Nephron (organoid): Measurements from ENCODE around the gene KLRD1.

Experiments
- H3K27ac Mint-ChIP-seq, 3 experiments: 2 replicates each; pipeline ENCODE4 v1.8.0; 2020; ENCODE audit warnings: mixed read lengths in 3 of 3, mild to moderate bottlenecking in 2 of 3, moderate library complexity in 1 of 3
- H3K27me3 Mint-ChIP-seq: 2 replicates; pipeline ENCODE4 v1.8.0; 2021; ENCODE audit warnings: low read depth, mild to moderate bottlenecking, moderate library complexity, mixed read lengths
- H3K36me3 Mint-ChIP-seq: 2 replicates; pipeline ENCODE4 v1.8.0; 2020; ENCODE audit warnings: low read depth, mixed read lengths
- H3K4me1 Mint-ChIP-seq: 2 replicates; pipeline ENCODE4 v1.8.0; 2020; ENCODE audit warnings: mixed read lengths
- H3K4me3 Mint-ChIP-seq, 3 experiments: 2 replicates each; pipeline ENCODE4 v1.8.0; 2020; ENCODE audit warnings: mild to moderate bottlenecking in 3 of 3, mixed read lengths in 3 of 3, moderate library complexity in 2 of 3
- H3K9me3 Mint-ChIP-seq: 2 replicates; pipeline ENCODE4 v1.8.0; 2020; ENCODE audit warnings: mixed read lengths
- TF ChIP-seq, protein P1 (sequence below), 3 experiments: fragments of 200-600 bp; sonication (generic); IDR thresholded peaks; one replicate each; pipeline ENCODE4 v1.5.0; 2021; ENCODE audit warnings: antibody characterized with exemption in 3 of 3; ENCODE audit not compliant: unreplicated experiment in 3 of 3

KLRD1 gene

DNA sequence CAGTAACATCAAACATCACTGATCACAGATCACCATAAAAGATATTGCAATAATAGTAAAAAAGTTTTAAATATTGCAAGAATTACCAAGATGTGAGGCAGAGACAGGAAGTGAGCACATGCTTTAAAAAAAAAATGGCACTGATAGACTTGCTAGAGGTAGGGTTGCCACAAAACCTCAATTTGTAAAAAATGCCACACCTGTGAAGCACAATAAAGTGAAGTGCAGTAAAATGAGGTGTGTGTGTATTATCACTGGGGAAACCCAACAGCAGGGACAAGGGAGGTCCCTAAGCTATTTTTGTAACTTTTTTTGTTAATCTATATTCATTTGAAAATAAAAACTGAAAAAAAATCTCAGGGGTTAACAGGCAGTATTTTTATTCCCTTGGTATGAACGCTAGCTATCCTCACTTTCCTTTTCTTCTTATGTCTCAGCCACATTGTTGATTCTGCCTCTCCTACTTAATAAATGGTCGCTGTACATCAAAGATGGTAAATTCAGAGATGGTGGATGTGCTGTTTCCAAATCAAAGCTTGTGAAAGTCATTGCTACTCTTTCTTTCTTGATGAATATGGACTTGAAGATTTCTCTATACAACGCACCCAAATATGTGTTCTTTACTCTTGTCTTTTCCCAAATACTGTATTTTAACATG, 14.0 kb upstream of the KLRD1 start:
- no peaks in the 10 kb centered on the region for H3K27me3 Mint-ChIP-seq
- no peak overlapping the region for H3K27ac Mint-ChIP-seq
- no peak overlapping the region for H3K4me3 Mint-ChIP-seq
- no peaks in the 10 kb centered on the region for H3K4me1 Mint-ChIP-seq
- H3K36me3 Mint-ChIP-seq = no peaks in the 10 kb centered on the region
- TF ChIP-seq, protein P1, sequence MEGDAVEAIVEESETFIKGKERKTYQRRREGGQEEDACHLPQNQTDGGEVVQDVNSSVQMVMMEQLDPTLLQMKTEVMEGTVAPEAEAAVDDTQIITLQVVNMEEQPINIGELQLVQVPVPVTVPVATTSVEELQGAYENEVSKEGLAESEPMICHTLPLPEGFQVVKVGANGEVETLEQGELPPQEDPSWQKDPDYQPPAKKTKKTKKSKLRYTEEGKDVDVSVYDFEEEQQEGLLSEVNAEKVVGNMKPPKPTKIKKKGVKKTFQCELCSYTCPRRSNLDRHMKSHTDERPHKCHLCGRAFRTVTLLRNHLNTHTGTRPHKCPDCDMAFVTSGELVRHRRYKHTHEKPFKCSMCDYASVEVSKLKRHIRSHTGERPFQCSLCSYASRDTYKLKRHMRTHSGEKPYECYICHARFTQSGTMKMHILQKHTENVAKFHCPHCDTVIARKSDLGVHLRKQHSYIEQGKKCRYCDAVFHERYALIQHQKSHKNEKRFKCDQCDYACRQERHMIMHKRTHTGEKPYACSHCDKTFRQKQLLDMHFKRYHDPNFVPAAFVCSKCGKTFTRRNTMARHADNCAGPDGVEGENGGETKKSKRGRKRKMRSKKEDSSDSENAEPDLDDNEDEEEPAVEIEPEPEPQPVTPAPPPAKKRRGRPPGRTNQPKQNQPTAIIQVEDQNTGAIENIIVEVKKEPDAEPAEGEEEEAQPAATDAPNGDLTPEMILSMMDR (IDR thresholded peaks at IDR 0.05; ENCODE audit: unreplicated experiment in 3 of 3) = no peak
- H3K9me3 Mint-ChIP-seq = no peaks in the 10 kb centered on the region

- H3K4me3 Mint-ChIP-seq = no peak overlapping the region
- H3K4me1 Mint-ChIP-seq = no peaks in the 10 kb centered on the region
- no peaks in the 10 kb centered on the region for H3K27me3 Mint-ChIP-seq
- no peaks in the 10 kb centered on the region for H3K9me3 Mint-ChIP-seq
- H3K36me3 Mint-ChIP-seq = no peaks in the 10 kb centered on the region
- no peak overlapping the region for H3K27ac Mint-ChIP-seq
- TF ChIP-seq, protein P1 (IDR thresholded peaks at IDR 0.05; ENCODE audit: unreplicated experiment in 3 of 3) = no peak
These were observed 6.6 kb upstream of the KLRD1 start for GRCh38 chr12:10301103-10301502.

- TF ChIP-seq, protein P1 (IDR thresholded peaks at IDR 0.05; ENCODE audit: unreplicated experiment in 3 of 3) = no peak
- H3K9me3 Mint-ChIP-seq = no peaks in the 10 kb centered on the region
These were observed 3.5 kb upstream of the KLRD1 start for GRCh38 chr12:10304161-10304574.

GRCh38 chr12:10305411-10305810, 2.3 kb upstream of the KLRD1 start:
- H3K27ac Mint-ChIP-seq = no peak overlapping the region
- H3K4me3 Mint-ChIP-seq = no peak overlapping the region
- no peaks in the 10 kb centered on the region for H3K27me3 Mint-ChIP-seq
- no peaks in the 10 kb centered on the region for H3K9me3 Mint-ChIP-seq
- H3K4me1 Mint-ChIP-seq = no peaks in the 10 kb centered on the region
- TF ChIP-seq, protein P1 (IDR thresholded peaks at IDR 0.05; ENCODE audit: unreplicated experiment in 3 of 3) = no peak
- H3K36me3 Mint-ChIP-seq = no peaks in the 10 kb centered on the region

More at GRCh38 chr12:10304161-10304574, 3.5 kb upstream of the KLRD1 start:
- no peak overlapping the region for H3K27ac Mint-ChIP-seq
- no peak overlapping the region for H3K4me3 Mint-ChIP-seq
- no peaks in the 10 kb centered on the region for H3K4me1 Mint-ChIP-seq
- H3K27me3 Mint-ChIP-seq = no peaks in the 10 kb centered on the region
- no peaks in the 10 kb centered on the region for H3K36me3 Mint-ChIP-seq

DNA sequence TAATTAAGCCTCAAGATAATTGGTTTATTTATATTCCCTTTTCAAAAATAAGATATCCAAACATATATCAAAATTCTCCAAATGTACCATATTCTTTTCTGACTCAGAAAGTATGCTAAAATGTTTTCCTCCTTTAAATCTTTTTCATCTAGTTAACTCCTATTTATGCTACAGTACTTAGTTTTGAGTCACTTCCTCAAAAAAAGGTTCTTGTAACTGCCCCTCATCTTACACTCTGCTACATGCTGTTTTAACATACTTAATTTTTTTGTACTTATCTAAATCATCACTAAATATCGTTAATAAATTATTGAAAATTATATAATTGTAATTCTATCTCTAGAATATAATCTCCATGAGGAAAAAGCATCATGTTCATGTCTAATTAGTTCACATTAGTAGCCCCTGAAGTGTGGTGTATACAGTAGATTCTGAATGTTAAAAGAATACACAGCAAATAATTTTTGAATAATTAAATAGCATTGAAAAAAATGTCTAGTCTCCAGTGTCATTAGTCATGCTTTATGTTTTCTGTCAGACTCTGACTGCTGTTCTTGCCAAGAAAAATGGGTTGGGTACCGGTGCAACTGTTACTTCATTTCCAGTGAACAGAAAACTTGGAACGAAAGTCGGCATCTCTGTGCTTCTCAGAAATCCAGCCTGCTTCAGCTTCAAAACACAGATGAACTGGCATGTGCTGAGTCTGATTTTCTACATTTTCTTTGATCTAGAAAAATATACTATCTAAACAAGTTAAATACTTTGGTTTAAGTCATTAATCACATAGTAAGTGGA, 3.5 kb downstream of the KLRD1 start:
- no peaks in the 10 kb centered on the region for H3K27me3 Mint-ChIP-seq
- H3K27ac Mint-ChIP-seq = no peak overlapping the region
- H3K4me3 Mint-ChIP-seq = no peak overlapping the region
- TF ChIP-seq, protein P1 (IDR thresholded peaks at IDR 0.05; ENCODE audit: unreplicated experiment in 3 of 3) = no peak
- H3K4me1 Mint-ChIP-seq = no peaks in the 10 kb centered on the region
- H3K9me3 Mint-ChIP-seq = no peaks in the 10 kb centered on the region
- no peaks in the 10 kb centered on the region for H3K36me3 Mint-ChIP-seq
